ENCODE measurements around the gene TOGARAM1.

Gene TOGARAM1

DNA sequence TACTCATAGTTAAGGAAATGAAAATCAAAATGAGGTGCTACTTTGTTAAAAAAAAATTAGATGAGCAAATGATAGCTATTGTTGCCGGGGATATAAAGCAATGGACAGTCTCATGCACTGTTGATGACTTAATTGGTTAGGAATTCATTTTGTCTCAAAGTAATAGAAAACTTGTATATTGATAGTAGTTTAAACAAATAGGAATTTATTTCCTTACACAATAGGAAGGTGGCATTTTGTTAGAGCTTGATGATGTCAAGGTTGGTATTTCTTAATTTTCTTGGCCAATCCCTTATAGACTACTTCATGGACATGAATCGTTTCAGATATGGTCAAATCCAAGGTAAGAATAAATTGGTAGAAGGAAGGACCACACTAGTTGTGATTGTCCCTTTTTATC lies 129.7 kb downstream of the TOGARAM1 start:
- DNase-seq: peak in 1 of 4 experiments; percentile 3

DNA sequence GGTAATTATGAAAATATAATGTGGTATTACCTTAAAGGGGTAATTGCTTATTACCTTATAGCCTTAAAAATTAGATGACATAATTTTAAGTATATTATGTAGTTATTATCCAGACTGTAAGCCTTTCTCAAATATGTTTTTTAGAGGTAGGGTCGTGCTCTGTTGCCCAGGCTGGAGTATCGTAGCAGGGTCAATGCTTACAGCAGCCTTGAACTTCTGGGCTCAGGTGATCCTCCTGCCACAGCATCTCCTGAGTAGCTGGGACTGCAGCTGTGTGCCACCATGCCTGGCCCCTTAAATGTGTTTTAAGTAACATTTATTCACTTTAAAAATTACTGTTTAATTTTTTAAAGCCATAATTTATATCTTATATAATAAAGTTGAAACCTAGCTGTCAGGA lies 132.3 kb downstream of the TOGARAM1 start:
- DNase-seq: no peak

DNA sequence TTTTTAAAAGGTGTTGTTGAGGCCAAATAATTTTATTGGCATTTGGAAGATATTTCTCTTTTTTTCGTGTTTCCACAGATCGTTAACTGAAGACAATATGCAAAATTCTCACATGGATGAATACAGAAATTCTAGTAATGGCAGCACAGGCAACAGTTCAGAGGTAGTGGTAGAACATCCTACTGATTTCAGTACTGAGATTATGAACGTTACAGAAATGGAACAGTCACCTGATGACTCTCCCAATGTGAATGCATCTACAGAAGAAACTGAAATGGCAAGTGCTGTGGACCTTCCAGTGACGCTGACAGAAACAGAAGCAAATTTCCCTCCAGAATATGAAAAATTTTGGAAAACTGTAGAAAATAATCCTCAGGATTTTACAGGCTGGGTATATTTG lies 133.2 kb downstream of the TOGARAM1 start:
- DNase-seq: no peak

DNA sequence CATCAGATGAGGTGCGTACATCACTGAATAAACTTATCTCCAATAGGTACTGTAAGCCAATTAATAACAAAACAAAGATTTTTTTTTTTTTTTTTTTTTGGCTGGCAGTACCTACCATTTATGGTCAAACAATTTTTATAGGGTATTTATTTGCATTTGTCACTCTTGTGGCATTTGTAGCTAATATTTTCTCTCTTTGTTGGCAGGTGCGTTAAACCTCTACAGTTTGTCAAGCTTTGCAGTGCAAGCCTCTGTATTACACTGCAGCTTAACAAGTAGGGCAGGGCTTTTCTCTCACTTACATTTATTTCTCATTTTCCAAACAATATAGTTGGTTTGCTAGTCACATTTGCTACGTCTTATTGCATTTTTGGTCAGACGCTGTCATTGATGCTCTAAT lies 134.2 kb downstream of the TOGARAM1 start:
- DNase-seq: no peak

DNA sequence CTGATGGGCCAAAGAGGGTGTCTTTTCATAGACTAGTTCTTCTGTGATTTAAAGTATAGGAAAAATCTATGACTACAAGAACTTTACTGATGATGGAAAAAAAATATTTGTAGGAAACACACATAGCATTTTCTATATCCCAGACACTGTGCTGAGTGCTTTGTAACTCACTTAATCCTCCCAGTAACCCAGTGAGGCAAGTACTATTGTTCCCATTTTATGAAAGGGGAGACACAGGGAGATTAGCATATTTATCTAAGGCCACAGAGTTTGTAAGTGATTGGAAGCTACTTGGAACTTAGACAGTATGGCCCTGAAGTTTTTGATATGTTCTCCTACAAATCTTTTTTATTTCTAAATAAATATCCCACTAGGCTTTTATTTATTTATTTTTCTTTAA lies 141.8 kb downstream of the TOGARAM1 start:
- DNase-seq: no peak

DNA sequence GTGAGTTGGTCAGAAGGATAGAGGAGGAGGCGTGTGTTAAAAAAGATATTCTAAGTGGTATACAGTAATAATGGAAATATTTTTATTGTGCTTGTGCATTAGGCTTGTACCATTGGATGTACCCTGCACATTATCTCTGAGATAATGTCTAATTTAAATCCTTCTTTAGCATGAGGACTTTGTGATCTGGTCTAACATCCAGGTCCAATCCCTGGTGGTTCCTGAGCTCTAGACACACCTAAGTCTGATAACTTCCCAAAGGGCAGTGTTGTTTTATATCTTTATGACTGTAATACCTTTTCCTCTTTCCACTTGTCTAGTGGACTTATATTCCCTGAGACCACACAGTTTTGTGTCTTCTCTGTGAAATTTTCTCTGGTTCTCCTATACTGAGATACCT lies 142.6 kb downstream of the TOGARAM1 start:
- no peak for DNase-seq

DNA sequence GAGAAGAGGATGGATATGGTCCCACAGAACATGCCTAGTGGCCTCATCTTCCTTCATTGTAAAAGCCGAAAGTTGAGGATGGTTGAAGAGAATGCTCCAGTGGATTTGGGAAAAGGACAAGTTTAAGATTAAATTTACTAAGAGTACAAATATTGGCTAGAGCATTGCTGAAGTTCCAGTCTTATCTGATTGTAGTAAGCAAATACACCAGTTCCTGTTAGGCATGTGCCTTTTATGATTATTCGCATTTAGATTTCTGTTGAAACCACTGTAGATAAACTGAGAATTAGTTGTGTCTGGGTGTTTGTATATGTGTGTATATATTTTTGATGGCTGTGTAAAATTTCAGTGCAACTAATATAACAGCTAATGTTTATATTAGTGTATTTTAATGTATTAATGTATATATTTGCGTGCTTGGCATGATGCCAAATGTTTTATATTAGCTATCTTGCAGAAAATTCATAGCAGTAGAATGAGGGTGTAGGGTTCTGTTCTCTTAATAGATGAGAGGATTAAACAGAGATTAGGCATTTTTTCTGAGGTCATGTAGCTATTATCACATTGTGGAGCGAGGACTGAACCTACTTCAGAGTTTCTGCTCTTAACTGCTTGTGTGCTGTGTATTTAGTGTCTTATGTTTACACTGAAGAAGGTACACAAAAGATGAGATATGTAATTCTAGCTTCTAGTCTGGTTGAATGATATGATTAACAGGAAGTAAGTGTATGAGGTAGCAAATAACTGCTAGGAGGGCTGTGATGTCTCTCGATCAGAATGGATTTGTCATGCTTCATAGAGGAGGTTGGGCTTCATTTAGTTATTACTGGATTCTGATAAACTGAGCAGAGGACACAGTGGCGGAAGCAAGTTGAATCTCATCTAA lies 151.1 kb downstream of the TOGARAM1 start:
- DNase-seq: peak in 1 of 4 experiments; percentile 4

DNA sequence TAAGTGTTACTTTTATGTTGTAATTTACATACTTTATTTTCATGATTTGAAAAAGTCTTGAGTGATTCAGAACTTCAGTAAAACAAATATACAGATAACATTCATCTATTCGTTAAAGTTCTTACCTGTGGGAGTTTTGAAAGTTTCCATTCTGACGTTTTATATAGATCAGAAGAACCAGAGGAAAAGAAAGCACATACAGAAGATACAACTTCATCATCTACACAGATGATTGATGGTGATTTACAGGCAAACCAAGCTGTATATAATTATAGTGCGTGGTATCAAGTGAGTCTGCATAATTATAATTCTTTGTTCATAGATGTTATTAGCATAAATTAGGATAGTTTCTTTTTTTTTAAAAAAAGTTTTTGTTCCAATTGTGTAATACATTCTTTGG lies 152.3 kb downstream of the TOGARAM1 start:
- no peak for DNase-seq

DNA sequence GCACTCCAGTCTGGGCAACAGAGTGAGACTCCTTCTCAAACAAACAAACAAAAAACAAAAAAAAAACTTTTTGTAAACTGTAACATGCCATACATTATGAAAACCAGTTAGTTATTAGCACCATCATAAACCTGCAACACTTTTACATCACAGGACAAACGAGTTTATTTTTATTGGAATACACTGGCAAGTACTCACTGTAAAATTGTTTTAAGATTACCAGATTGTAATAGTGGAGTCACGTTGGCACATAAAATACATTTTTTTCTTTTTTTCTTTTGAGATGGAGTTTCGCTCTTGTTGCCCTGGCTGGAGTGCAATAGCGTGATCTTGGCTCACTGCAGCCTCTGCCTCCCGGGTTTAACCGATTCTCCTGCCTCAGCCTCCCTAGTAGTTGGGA lies 156.6 kb downstream of the TOGARAM1 start:
- no peak for DNase-seq

DNA sequence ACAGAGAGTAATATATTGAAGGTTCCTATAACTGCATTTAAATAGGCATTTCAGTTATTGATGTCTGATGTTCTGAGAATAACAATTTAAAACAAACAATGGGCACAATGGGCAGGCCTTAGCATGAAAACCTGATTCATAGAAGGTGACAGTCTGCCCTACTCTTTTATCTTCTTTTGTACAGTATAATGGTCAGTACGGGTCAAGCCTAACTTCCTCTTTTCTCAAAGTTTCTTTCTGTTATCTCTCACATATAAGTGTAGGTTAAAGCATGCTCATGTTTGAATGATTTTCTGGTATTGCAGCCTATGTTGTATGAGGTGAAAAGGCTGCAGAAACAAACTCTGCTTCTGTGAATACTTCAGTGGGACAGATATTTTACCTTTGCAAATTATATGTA lies 158.1 kb downstream of the TOGARAM1 start:
- DNase-seq: peak in 1 of 4 experiments; percentile 4

DNA sequence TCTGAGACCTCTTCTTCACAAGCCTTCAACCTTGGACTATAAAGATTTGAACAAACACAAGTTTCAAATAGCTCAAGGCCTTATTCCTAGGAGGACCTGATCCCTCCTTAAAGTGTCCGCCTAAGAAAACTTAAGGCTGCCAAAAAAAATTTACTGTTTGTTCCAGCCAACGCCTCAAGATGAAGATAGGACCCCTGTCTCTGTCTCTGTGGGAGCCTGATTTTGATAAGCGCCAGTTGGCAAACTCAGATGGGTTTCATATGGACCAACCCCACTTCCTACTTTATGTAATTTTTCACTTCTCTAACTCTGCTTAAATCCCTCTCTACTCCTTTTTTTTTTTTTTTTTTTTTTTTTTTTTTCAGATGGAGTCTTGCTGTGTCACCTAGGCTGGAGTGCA lies 161.3 kb downstream of the TOGARAM1 start:
- no peak for DNase-seq
